ENCODE measurements around the gene PLCH2. TPM values are rescaled to one million over a fixed set of nuclear protein-coding genes. Genes with fewer than 3 reads are reported as not detected.
A peak's percentile ranks its signal among the peaks of the same experiment; 100 is the strongest.

PLCH2 gene
- total and polyA plus RNA-seq, 10 of the 15 experiments (the other 5 are each of a cell fraction or from before 2014, with no cell fraction given), result 0.03 to 0.73 (median 0.24) TPM; not detected in 3

DNA sequence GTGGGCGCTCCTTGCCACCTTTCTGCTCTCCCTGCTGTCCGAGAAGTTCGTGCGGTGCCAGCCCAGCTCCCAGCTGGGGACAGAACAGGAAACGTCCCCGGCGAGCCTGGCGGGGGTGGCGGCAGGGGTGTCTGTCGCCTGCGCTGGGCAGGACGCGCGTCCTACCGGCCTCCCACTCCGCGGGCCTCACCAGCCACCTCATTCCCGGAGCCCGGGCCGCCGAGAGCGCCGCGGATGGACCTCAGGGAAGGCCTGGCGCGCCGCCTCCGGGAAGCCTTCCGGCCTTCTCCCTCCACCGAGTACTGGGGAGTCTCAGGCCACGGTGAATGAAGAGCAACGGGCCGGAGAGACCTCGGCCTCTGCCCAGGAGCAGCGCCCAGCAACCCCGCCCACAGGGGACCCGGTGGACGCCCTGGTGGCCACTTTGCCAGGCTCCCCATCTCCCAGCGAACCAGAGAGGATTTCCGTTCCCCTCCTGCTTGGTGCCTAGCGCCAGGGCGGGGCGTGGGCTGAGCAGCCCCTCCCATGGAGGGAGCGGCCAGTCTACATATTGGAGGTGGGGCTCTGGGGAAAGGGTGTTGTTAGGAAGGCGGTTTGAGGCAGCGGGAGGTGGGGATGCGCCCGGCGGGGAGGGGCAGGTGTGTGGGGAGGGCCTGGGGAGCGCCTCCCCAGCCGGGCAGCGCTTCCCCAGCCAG is 70.6 kb downstream of the PLCH2 start (continued):
- TF ChIP-seq, protein P1, sequence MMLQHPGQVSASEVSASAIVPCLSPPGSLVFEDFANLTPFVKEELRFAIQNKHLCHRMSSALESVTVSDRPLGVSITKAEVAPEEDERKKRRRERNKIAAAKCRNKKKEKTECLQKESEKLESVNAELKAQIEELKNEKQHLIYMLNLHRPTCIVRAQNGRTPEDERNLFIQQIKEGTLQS (IDR thresholded peaks at IDR 0.05; ENCODE audit: borderline replicate concordance, extremely low read depth, low read depth, low read length), result no peak
- no peak for TF ChIP-seq ESRRA (IDR thresholded peaks at IDR 0.05; ENCODE audit: low read length)
- TF ChIP-seq ZZZ3 (IDR thresholded peaks at IDR 0.05; ENCODE audit: control insufficient read depth, insufficient read length, low read depth), result no peak
- TF ChIP-seq NFIC (IDR thresholded peaks at IDR 0.05; ENCODE audit: low read depth, low read length), result no peak
- TF ChIP-seq ZNF274 (IDR thresholded peaks at IDR 0.05; ENCODE audit: insufficient read depth, insufficient read length), result no peak
- no peak for TF ChIP-seq SREBF2 (IDR thresholded peaks at IDR 0.05; ENCODE audit: low read length)
- TF ChIP-seq ZSCAN29 (IDR thresholded peaks at IDR 0.05), result no peak
- TF ChIP-seq NFXL1 (IDR thresholded peaks at IDR 0.05; ENCODE audit: borderline replicate concordance), result no peak
- TF ChIP-seq, protein P2, sequence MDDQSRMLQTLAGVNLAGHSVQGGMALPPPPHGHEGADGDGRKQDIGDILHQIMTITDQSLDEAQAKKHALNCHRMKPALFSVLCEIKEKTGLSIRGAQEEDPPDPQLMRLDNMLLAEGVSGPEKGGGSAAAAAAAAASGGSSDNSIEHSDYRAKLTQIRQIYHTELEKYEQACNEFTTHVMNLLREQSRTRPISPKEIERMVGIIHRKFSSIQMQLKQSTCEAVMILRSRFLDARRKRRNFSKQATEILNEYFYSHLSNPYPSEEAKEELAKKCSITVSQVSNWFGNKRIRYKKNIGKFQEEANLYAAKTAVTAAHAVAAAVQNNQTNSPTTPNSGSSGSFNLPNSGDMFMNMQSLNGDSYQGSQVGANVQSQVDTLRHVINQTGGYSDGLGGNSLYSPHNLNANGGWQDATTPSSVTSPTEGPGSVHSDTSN (IDR thresholded peaks at IDR 0.05; ENCODE audit: insufficient replicate concordance, low read depth, low read length), result no peak
- TF ChIP-seq SPI1 (IDR thresholded peaks at IDR 0.05; ENCODE audit: borderline replicate concordance, insufficient read depth, low read depth, low read length), result no peak
- TF ChIP-seq SMAD1 (IDR thresholded peaks at IDR 0.05; ENCODE audit: low read depth, partially characterized antibody), result no peak
- no peak for TF ChIP-seq POLR2AphosphoS2 (IDR thresholded peaks at IDR 0.05; ENCODE audit: low read depth, low read length)
- no peak for TF ChIP-seq ZBED1 (IDR thresholded peaks at IDR 0.05; ENCODE audit: borderline replicate concordance)
- TF ChIP-seq HDAC6 (IDR thresholded peaks at IDR 0.05; ENCODE audit: unreplicated experiment), result peak; percentile 55
- no peak for TF ChIP-seq JUNB (IDR thresholded peaks at IDR 0.05)
- TF ChIP-seq ZNF384 (IDR thresholded peaks at IDR 0.05; ENCODE audit: borderline replicate concordance, low read depth, low read length), result no peak
- TF ChIP-seq EED (IDR thresholded peaks at IDR 0.05; ENCODE audit: low read depth), result peak; percentile 52
- TF ChIP-seq PAX5 (IDR thresholded peaks at IDR 0.05; ENCODE audit: borderline replicate concordance, low read depth, low read length), result no peak
- TF ChIP-seq, protein P3, sequence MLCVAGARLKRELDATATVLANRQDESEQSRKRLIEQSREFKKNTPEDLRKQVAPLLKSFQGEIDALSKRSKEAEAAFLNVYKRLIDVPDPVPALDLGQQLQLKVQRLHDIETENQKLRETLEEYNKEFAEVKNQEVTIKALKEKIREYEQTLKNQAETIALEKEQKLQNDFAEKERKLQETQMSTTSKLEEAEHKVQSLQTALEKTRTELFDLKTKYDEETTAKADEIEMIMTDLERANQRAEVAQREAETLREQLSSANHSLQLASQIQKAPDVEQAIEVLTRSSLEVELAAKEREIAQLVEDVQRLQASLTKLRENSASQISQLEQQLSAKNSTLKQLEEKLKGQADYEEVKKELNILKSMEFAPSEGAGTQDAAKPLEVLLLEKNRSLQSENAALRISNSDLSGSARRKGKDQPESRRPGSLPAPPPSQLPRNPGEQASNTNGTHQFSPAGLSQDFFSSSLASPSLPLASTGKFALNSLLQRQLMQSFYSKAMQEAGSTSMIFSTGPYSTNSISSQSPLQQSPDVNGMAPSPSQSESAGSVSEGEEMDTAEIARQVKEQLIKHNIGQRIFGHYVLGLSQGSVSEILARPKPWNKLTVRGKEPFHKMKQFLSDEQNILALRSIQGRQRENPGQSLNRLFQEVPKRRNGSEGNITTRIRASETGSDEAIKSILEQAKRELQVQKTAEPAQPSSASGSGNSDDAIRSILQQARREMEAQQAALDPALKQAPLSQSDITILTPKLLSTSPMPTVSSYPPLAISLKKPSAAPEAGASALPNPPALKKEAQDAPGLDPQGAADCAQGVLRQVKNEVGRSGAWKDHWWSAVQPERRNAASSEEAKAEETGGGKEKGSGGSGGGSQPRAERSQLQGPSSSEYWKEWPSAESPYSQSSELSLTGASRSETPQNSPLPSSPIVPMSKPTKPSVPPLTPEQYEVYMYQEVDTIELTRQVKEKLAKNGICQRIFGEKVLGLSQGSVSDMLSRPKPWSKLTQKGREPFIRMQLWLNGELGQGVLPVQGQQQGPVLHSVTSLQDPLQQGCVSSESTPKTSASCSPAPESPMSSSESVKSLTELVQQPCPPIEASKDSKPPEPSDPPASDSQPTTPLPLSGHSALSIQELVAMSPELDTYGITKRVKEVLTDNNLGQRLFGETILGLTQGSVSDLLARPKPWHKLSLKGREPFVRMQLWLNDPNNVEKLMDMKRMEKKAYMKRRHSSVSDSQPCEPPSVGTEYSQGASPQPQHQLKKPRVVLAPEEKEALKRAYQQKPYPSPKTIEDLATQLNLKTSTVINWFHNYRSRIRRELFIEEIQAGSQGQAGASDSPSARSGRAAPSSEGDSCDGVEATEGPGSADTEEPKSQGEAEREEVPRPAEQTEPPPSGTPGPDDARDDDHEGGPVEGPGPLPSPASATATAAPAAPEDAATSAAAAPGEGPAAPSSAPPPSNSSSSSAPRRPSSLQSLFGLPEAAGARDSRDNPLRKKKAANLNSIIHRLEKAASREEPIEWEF (IDR thresholded peaks at IDR 0.05; ENCODE audit: insufficient replicate concordance, low read depth, low read length), result no peak
- no peak for TF ChIP-seq EZH2 (IDR thresholded peaks at IDR 0.05; ENCODE audit: borderline replicate concordance, control insufficient read depth, low read depth, low read length)
- TF ChIP-seq RFX5 (IDR thresholded peaks at IDR 0.05; ENCODE audit: low read depth, low read length), result no peak
- TF ChIP-seq GATAD2B (conservative IDR thresholded peaks at IDR 0.05; ENCODE audit: low read depth), result peak; percentile 74
- TF ChIP-seq PAX8 (IDR thresholded peaks at IDR 0.05), result no peak
- TF ChIP-seq, protein P4, sequence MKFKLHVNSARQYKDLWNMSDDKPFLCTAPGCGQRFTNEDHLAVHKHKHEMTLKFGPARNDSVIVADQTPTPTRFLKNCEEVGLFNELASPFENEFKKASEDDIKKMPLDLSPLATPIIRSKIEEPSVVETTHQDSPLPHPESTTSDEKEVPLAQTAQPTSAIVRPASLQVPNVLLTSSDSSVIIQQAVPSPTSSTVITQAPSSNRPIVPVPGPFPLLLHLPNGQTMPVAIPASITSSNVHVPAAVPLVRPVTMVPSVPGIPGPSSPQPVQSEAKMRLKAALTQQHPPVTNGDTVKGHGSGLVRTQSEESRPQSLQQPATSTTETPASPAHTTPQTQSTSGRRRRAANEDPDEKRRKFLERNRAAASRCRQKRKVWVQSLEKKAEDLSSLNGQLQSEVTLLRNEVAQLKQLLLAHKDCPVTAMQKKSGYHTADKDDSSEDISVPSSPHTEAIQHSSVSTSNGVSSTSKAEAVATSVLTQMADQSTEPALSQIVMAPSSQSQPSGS (IDR thresholded peaks at IDR 0.05; ENCODE audit: low read length), result no peak

All from GM12878 (cell line).